Nephron (organoid): ENCODE results near the gene HYPK.

ENCODE experiments used
- H3K27ac Mint-ChIP-seq, 3 experiments: 2 replicates each; pipeline ENCODE4 v1.8.0; 2020; ENCODE audit warnings: mixed read lengths in 3 of 3, mild to moderate bottlenecking in 2 of 3, moderate library complexity in 1 of 3
- H3K27me3 Mint-ChIP-seq: 2 replicates; pipeline ENCODE4 v1.8.0; 2021; ENCODE audit warnings: low read depth, mild to moderate bottlenecking, moderate library complexity, mixed read lengths
- H3K36me3 Mint-ChIP-seq: 2 replicates; pipeline ENCODE4 v1.8.0; 2020; ENCODE audit warnings: low read depth, mixed read lengths
- H3K4me1 Mint-ChIP-seq: 2 replicates; pipeline ENCODE4 v1.8.0; 2020; ENCODE audit warnings: mixed read lengths
- H3K4me3 Mint-ChIP-seq, 3 experiments: 2 replicates each; pipeline ENCODE4 v1.8.0; 2020; ENCODE audit warnings: mild to moderate bottlenecking in 3 of 3, mixed read lengths in 3 of 3, moderate library complexity in 2 of 3
- H3K9me3 Mint-ChIP-seq: 2 replicates; pipeline ENCODE4 v1.8.0; 2020; ENCODE audit warnings: mixed read lengths
- CTCF ChIP-seq, 3 experiments: fragments of 200-600 bp; sonication (generic); IDR thresholded peaks; one replicate each; pipeline ENCODE4 v1.5.0; 2021; ENCODE audit warnings: antibody characterized with exemption in 3 of 3; ENCODE audit not compliant: unreplicated experiment in 3 of 3

HYPK gene

GRCh38 chr15:43792761-43793476 is 7.5 kb upstream of the HYPK start:
- peak overlapping the region; percentile 96 to 99 (median 99) for H3K4me3 Mint-ChIP-seq
- H3K4me1 Mint-ChIP-seq: peaks cover 39% of the 10 kb centered on the region
- no peak for TF ChIP-seq CTCF (IDR thresholded peaks at IDR 0.05; ENCODE audit: unreplicated experiment in 3 of 3)
- no peaks in the 10 kb centered on the region for H3K9me3 Mint-ChIP-seq
- peaks cover 40% of the 10 kb centered on the region for H3K36me3 Mint-ChIP-seq
- peak overlapping the region; percentile 96 to 98 (median 97) for H3K27ac Mint-ChIP-seq
- H3K27me3 Mint-ChIP-seq: no peaks in the 10 kb centered on the region

- Mint-ChIP-seq H3K9me3 (no peaks in the 10 kb centered on the region), H3K4me3 (peak overlapping the region; percentile 96 to 99 (median 99)), H3K27me3 (no peaks in the 10 kb centered on the region), H3K4me1 (peaks cover 45% of the 10 kb centered on the region), H3K27ac (peak overlapping the region; percentile 96 to 98 (median 97)), H3K36me3 (peaks cover 46% of the 10 kb centered on the region)
- no peak for TF ChIP-seq CTCF (IDR thresholded peaks at IDR 0.05; ENCODE audit: unreplicated experiment in 3 of 3)
Observed at GRCh38 chr15:43793647-43794046, 6.8 kb upstream of the HYPK start.

GRCh38 chr15:43794269-43795037 is 5.9 kb upstream of the HYPK start:
- TF ChIP-seq CTCF (IDR thresholded peaks at IDR 0.05; ENCODE audit: unreplicated experiment in 3 of 3): no peak
- Mint-ChIP-seq H3K4me1 (peaks cover 47% of the 10 kb centered on the region), H3K4me3 (peak overlapping the region; percentile 96 to 99 (median 99))

GRCh38 chr15:43795197-43795596 is 5.2 kb upstream of the HYPK start:
- peaks cover 50% of the 10 kb centered on the region for H3K4me1 Mint-ChIP-seq
- H3K27me3 Mint-ChIP-seq: no peaks in the 10 kb centered on the region
- TF ChIP-seq CTCF (IDR thresholded peaks at IDR 0.05; ENCODE audit: unreplicated experiment in 3 of 3): no peak
- peak overlapping the region; percentile 48 to 96 (median 63) for H3K27ac Mint-ChIP-seq
- H3K36me3 Mint-ChIP-seq: peaks cover 59% of the 10 kb centered on the region
- peak overlapping the region; percentile 96 to 99 (median 99) for H3K4me3 Mint-ChIP-seq
- H3K9me3 Mint-ChIP-seq: no peaks in the 10 kb centered on the region

More at GRCh38 chr15:43794269-43795037, 5.9 kb upstream of the HYPK start:
- Mint-ChIP-seq H3K27ac (peak overlapping the region; percentile 63 to 97 (median 96)), H3K27me3 (no peaks in the 10 kb centered on the region), H3K36me3 (peaks cover 52% of the 10 kb centered on the region), H3K9me3 (no peaks in the 10 kb centered on the region)

- Mint-ChIP-seq H3K27me3 (no peaks in the 10 kb centered on the region), H3K9me3 (no peaks in the 10 kb centered on the region), H3K36me3 (peaks cover 65% of the 10 kb centered on the region), H3K27ac (peak overlapping the region in 2 of 3 experiments; percentile 24 to 48), H3K4me1 (peaks cover 56% of the 10 kb centered on the region), H3K4me3 (peak overlapping the region; percentile 96 to 99 (median 99))
- TF ChIP-seq CTCF (IDR thresholded peaks at IDR 0.05; ENCODE audit: unreplicated experiment in 3 of 3): no peak
Observed at GRCh38 chr15:43795997-43796396, 4.4 kb upstream of the HYPK start.
